Astrocyte (in vitro differentiated cells and primary cell): ENCODE data around the gene RDH14.

Experiments used
- CTCF ChIP-seq: IDR thresholded peaks from 2 replicates; pipeline ENCODE4 v1.5.1; 2011; ENCODE audit warnings: low read depth, mild to moderate bottlenecking, inconsistent platforms, low read length, moderate library complexity; ENCODE audit not compliant: insufficient read depth
- EZH2 ChIP-seq: IDR thresholded peaks from 2 replicates; pipeline ENCODE4 v1.6.1; 2012; ENCODE audit warnings: mild to moderate bottlenecking, low read length, inconsistent platforms; ENCODE audit not compliant: insufficient read depth

GRCh38 chr2:18566145-18566769, 5.8 kb upstream of the RDH14 start:
- no peak for TF ChIP-seq CTCF
- no peak for TF ChIP-seq EZH2
